Measurements from ENCODE around the gene AIFM2. TPM values are rescaled to one million over a fixed set of nuclear protein-coding genes. Genes with fewer than 3 reads are reported as not detected.

Gene AIFM2
- total and polyA plus RNA-seq, 3 donors from 2014 or later, result 7.1 to 9.7 (median 7.1) TPM

DNA sequence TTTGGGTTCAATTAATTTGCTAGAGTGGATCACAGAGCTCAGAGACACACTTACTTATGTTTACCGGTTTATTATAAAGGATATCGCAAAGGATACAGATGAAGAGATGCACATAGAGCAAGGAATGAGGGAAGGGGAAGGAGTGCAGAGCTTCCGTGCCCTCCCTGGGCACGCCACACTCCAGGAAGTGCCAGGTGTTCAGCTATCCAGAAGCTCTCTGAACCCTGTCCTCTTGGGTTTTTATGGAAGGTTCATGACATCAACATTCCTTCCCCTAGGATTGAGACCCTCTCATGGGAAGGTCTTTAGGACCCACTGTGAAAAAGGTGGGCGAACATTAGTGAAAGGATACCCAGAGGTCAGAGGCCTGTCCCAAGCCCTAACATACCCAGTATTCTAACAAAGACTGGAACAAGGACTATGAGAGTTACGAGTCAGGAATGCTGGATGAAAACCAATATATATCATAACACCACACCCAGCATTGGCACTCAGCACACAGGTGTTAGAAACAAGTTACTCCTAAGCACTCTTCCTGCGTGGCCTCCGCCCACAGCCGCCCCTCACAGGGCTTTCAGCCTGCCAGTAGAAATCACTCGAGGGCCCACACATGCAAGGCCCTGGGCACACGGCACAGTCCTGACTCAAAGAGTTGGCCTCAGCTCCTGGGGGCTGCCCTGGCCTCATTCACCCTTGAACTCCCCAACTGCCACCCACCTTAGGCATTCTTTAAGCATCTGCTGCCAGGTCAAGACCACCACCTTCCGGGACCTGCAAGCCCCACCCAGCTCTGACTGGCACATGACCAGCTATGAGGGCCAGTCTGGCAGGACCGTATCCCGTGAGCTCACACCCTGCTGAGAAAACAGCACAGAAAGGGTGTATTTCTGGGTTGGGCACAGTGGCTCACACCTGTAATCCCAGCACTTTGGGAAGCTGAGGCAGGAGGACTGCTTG lies 5.6 kb upstream of the AIFM2 start:
- 91 to 96% methylated on average over 9 to 14 of the region's 14 CpGs for WGBS, 2 donors
- Histone ChIP-seq H3K27ac (no peak overlapping the region), H3K9me3 (no peaks in the 10 kb centered on the region), H3K4me1 (no peaks in the 10 kb centered on the region), H3K36me3 (ENCODE audit: low read depth, missing control alignments) (no peaks in the 10 kb centered on the region), H3K27me3 (no peaks in the 10 kb centered on the region), H3K4me3 (no peak overlapping the region)
- intact Hi-C loops (cut with DNase I; ENCODE audit: low total_unique reads), result no loop called here
- DNase-seq, result no peak
- TF ChIP-seq, protein P1, sequence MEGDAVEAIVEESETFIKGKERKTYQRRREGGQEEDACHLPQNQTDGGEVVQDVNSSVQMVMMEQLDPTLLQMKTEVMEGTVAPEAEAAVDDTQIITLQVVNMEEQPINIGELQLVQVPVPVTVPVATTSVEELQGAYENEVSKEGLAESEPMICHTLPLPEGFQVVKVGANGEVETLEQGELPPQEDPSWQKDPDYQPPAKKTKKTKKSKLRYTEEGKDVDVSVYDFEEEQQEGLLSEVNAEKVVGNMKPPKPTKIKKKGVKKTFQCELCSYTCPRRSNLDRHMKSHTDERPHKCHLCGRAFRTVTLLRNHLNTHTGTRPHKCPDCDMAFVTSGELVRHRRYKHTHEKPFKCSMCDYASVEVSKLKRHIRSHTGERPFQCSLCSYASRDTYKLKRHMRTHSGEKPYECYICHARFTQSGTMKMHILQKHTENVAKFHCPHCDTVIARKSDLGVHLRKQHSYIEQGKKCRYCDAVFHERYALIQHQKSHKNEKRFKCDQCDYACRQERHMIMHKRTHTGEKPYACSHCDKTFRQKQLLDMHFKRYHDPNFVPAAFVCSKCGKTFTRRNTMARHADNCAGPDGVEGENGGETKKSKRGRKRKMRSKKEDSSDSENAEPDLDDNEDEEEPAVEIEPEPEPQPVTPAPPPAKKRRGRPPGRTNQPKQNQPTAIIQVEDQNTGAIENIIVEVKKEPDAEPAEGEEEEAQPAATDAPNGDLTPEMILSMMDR (IDR thresholded peaks at IDR 0.05), result no peak
- TF ChIP-seq POLR2A (IDR thresholded peaks at IDR 0.05), result no peak

DNA sequence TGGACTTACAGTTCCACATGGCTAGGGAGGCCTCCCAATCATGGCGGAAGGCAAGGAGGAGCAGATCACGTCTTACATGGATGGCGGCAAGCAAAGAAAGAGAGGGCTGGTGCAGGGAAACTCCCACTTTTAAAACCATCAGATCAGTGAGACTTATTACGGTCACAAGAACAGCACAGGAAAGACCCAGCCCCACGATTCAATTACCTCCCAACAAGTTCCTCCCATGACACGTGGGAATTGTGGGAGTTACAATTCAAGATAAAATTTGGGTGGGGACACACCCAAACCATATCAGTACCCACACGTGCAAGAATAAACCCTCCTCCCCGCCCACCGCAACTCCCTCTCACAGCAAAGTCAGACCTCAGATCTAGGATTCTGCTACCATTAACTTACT lies 4.5 kb upstream of the AIFM2 start:
- H3K27me3 ChIP-seq, result no peaks in the 10 kb centered on the region
- H3K9me3 ChIP-seq, result no peaks in the 10 kb centered on the region
- H3K27ac ChIP-seq, result no peak overlapping the region
- H3K36me3 ChIP-seq (ENCODE audit: low read depth, missing control alignments), result no peaks in the 10 kb centered on the region
- 78 to 81% methylated on average over 9 of the region's 9 CpGs for WGBS, 2 donors
- no peak overlapping the region for H3K4me3 ChIP-seq
- no peak for TF ChIP-seq POLR2A (IDR thresholded peaks at IDR 0.05)
- TF ChIP-seq, protein P1 (IDR thresholded peaks at IDR 0.05), result no peak
- intact Hi-C loops (cut with DNase I; ENCODE audit: low total_unique reads), result no loop called here
- peaks cover 2% of the 10 kb centered on the region for H3K4me1 ChIP-seq
- no peak for DNase-seq

DNA sequence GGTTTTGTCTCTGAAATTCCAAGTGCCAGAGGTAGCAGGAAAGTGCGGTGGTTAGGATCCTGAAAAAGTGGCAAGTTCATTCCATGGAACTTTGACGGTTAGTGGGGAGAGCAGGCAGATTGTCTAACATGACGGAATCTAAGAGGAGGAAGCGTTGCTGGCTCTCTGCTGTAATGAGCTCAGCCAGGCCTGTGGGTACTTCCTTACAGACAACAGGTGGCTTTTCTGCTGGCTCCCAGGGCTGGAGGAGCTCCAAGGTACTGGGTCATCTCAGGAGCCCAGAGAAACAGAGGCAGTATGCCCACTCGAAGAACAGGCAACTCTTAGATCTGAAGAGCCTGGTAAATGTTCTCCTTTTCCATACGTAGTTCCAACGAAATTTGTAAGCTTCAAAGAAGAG lies 3.1 kb upstream of the AIFM2 start:
- intact Hi-C loops (cut with DNase I; ENCODE audit: low total_unique reads), result no loop called here
- H3K9me3 ChIP-seq, result no peaks in the 10 kb centered on the region
- WGBS, 2 donors, result 79 to 80% methylated on average over 7 of the region's 7 CpGs

DNA sequence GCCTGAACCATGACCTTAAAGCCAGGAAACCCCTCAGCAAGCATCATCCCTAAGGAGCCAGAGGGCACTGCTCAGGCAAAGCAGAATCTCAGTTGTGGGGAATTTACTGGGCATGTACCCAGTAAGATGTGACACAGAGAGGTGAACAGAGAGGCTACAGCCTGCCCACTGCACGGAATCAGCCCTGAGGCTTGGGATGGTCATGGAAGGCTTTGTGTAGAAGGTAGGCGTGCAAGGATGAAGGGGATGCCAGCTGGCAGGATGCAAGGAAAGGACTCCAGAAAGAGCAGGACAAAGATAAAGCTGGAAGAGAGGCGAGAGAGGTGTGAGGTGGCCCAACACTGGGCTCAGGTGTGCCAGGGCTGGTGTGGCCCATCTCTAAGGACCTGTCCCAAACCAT lies 2.4 kb upstream of the AIFM2 start:
- Histone ChIP-seq H3K9me3 (no peaks in the 10 kb centered on the region), H3K36me3 (ENCODE audit: low read depth, missing control alignments) (no peaks in the 10 kb centered on the region), H3K27me3 (no peaks in the 10 kb centered on the region), H3K4me1 (peaks cover 6% of the 10 kb centered on the region), H3K27ac (no peak overlapping the region), H3K4me3 (no peak overlapping the region)
- intact Hi-C loops (cut with DNase I; ENCODE audit: low total_unique reads), result no loop called here
- DNase-seq, result no peak
- TF ChIP-seq, protein P1 (IDR thresholded peaks at IDR 0.05), result no peak
- no peak for TF ChIP-seq POLR2A (IDR thresholded peaks at IDR 0.05)
- WGBS, 2 donors, result 87 to 94% methylated on average over 3 of the region's 3 CpGs

More for the DNA sequence above, 3.1 kb upstream of the AIFM2 start:
- H3K4me3 ChIP-seq, result no peak overlapping the region
- no peak for TF ChIP-seq POLR2A (IDR thresholded peaks at IDR 0.05)
- TF ChIP-seq, protein P1 (IDR thresholded peaks at IDR 0.05), result no peak
- no peaks in the 10 kb centered on the region for H3K27me3 ChIP-seq
- no peak for DNase-seq
- H3K36me3 ChIP-seq (ENCODE audit: low read depth, missing control alignments), result no peaks in the 10 kb centered on the region
- H3K27ac ChIP-seq, result no peak overlapping the region
- H3K4me1 ChIP-seq, result peaks cover 6% of the 10 kb centered on the region

Data from testis (tissue), 3 donors.